Nephron progenitor cell (in vitro differentiated cells): ENCODE results near the gene FMO1.

Experiments used
- DNase-seq: peaks from one replicate; pipeline ENCODE4 v3.0.0; 2021
- H3K27ac Mint-ChIP-seq: 2 replicates; pipeline ENCODE4 v1.8.0; 2021; ENCODE audit warnings: mild to moderate bottlenecking, moderate library complexity, mixed read lengths
- H3K27me3 Mint-ChIP-seq: 2 replicates; pipeline ENCODE4 v1.8.0; 2021; ENCODE audit warnings: mild to moderate bottlenecking, low read depth, mixed read lengths; ENCODE audit not compliant: poor library complexity
- H3K36me3 Mint-ChIP-seq: 2 replicates; pipeline ENCODE4 v1.8.0; 2021; ENCODE audit warnings: low read depth, mixed read lengths
- H3K4me1 Mint-ChIP-seq: 2 replicates; pipeline ENCODE4 v1.8.0; 2021; ENCODE audit warnings: mixed read lengths
- H3K4me3 Mint-ChIP-seq: 2 replicates; pipeline ENCODE4 v1.8.0; 2021; ENCODE audit warnings: mild to moderate bottlenecking, moderate library complexity, mixed read lengths
- H3K9me3 Mint-ChIP-seq: 2 replicates; pipeline ENCODE4 v1.8.0; 2021; ENCODE audit warnings: mild to moderate bottlenecking, moderate library complexity, mixed read lengths
- CTCF ChIP-seq: fragments of 200-600 bp; sonication (generic); IDR thresholded peaks from 2 replicates; pipeline ENCODE4 v1.5.0; 2021; ENCODE audit warnings: antibody characterized with exemption

The FMO1 gene

GRCh38 chr1:171254859-171255258, 6.6 kb downstream of the FMO1 start:
- Mint-ChIP-seq H3K27ac (no peak overlapping the region), H3K36me3 (no peaks in the 10 kb centered on the region), H3K27me3 (peaks cover 40% of the 10 kb centered on the region), H3K4me1 (peaks cover 12% of the 10 kb centered on the region), H3K9me3 (no peaks in the 10 kb centered on the region), H3K4me3 (no peak overlapping the region)
- DNase-seq, result no peak
- TF ChIP-seq CTCF, result no peak

GRCh38 chr1:171256940-171257606, 8.8 kb downstream of the FMO1 start:
- Mint-ChIP-seq H3K27ac (no peak overlapping the region), H3K36me3 (no peaks in the 10 kb centered on the region), H3K27me3 (peaks cover 32% of the 10 kb centered on the region), H3K4me3 (no peak overlapping the region), H3K4me1 (peaks cover 12% of the 10 kb centered on the region), H3K9me3 (no peaks in the 10 kb centered on the region)
- DNase-seq, result no peak
- TF ChIP-seq CTCF, result no peak

- H3K4me3 Mint-ChIP-seq, result no peak overlapping the region
- no peak overlapping the region for H3K27ac Mint-ChIP-seq
- no peak for TF ChIP-seq CTCF
- no peaks in the 10 kb centered on the region for H3K9me3 Mint-ChIP-seq
- no peaks in the 10 kb centered on the region for H3K36me3 Mint-ChIP-seq
- peaks cover 27% of the 10 kb centered on the region for H3K27me3 Mint-ChIP-seq
- H3K4me1 Mint-ChIP-seq, result peaks cover 7% of the 10 kb centered on the region
- no peak for DNase-seq
Measured at GRCh38 chr1:171257607-171258076, 9.3 kb downstream of the FMO1 start.

GRCh38 chr1:171258429-171258828, 10.1 kb downstream of the FMO1 start:
- no peaks in the 10 kb centered on the region for H3K36me3 Mint-ChIP-seq
- no peak overlapping the region for H3K27ac Mint-ChIP-seq
- peaks cover 19% of the 10 kb centered on the region for H3K27me3 Mint-ChIP-seq

GRCh38 chr1:171258943-171259342, 10.6 kb downstream of the FMO1 start:
- DNase-seq, result no peak
- no peak for TF ChIP-seq CTCF
- Mint-ChIP-seq H3K27me3 (peaks cover 15% of the 10 kb centered on the region), H3K9me3 (no peaks in the 10 kb centered on the region), H3K4me1 (peaks cover 7% of the 10 kb centered on the region), H3K27ac (no peak overlapping the region), H3K4me3 (no peak overlapping the region), H3K36me3 (no peaks in the 10 kb centered on the region)

More at GRCh38 chr1:171258429-171258828, 10.1 kb downstream of the FMO1 start:
- no peak overlapping the region for H3K4me3 Mint-ChIP-seq
- peaks cover 7% of the 10 kb centered on the region for H3K4me1 Mint-ChIP-seq
- no peak for TF ChIP-seq CTCF
- no peaks in the 10 kb centered on the region for H3K9me3 Mint-ChIP-seq
- no peak for DNase-seq

GRCh38 chr1:171261336-171261735, 13.0 kb downstream of the FMO1 start:
- Mint-ChIP-seq H3K27ac (peak overlapping the region; percentile 92), H3K36me3 (no peaks in the 10 kb centered on the region), H3K9me3 (no peaks in the 10 kb centered on the region), H3K4me1 (peaks cover 7% of the 10 kb centered on the region), H3K27me3 (peaks cover 5% of the 10 kb centered on the region), H3K4me3 (no peak overlapping the region)
- no peak for DNase-seq
- TF ChIP-seq CTCF, result no peak
